SK-N-SH (cell line): ENCODE results near the gene GALNT16. TPM values are rescaled to one million over a fixed set of nuclear protein-coding genes. Genes with fewer than 3 reads are reported as not detected.

Experiments
- CTCF ChIA-PET: fragments of 300-600, 350-600 bp; formaldehyde crosslinking; extraction: SDS; loops from one replicate; lab custom pipeline; 2021; lab: Yijun Ruan, JAX
- POLR2A ChIA-PET: fragments of 350-600 bp; sonication (Branson Sonifier 250); formaldehyde crosslinking; extraction: SDS; loops from one replicate; lab custom pipeline; 2020; ENCODE audit warnings: antibody characterized with exemption, inconsistent platforms; lab: Yijun Ruan, JAX
- DNase-seq: peaks from one replicate; pipeline ENCODE4 v3.0.0; 2012
- H2AFZ ChIP-seq: fragments of 200-600 bp; sonication (generic); 2 replicates; pipeline ENCODE4 v1.8.1; 2016; ENCODE audit warnings: antibody characterized with exemption, mild to moderate bottlenecking, low read depth
- H3F3A ChIP-seq: fragments of 200-600 bp; sonication (generic); replicated peaks from 2 replicates; pipeline ENCODE3; 2016; ENCODE audit warnings: antibody characterized with exemption, mild to moderate bottlenecking; ENCODE audit not compliant: insufficient read depth
- H3K27ac ChIP-seq, 2 experiments: fragments of 200-500 bp in 1 of 2; fragments of 200-600 bp in 1 of 2; sonication (Bioruptor generic) in 1 of 2; sonication (generic), shearing (Covaris generic) in 1 of 2; 2 replicates each; pipeline versions ENCODE4 v1.5.1 to v1.6.1; 2014 to 2016; ENCODE audit warnings: low read depth in 2 of 2, inconsistent platforms in 1 of 2, low read length in 1 of 2, mild to moderate bottlenecking in 1 of 2, mixed read lengths in 1 of 2
- H3K27me3 ChIP-seq: fragments of 200-600 bp; sonication (generic), shearing (Covaris generic); 2 replicates; pipeline ENCODE4 v1.6.1; 2016; ENCODE audit warnings: mixed run types; ENCODE audit not compliant: insufficient read depth
- H3K36me3 ChIP-seq, 2 experiments: fragments of 200-500 bp in 1 of 2; fragments of 200-600 bp in 1 of 2; sonication (Bioruptor generic) in 1 of 2; sonication (generic) in 1 of 2; replicated peaks in 1 of 2; 2 replicates each; pipeline versions ENCODE3 to v1.5.1; 2014 to 2016; ENCODE audit warnings: low read length in 1 of 2, mild to moderate bottlenecking in 1 of 2; ENCODE audit not compliant: insufficient read depth in 2 of 2, control insufficient read depth in 1 of 2
- H3K4me1 ChIP-seq, 2 experiments: fragments of 200-500 bp in 1 of 2; fragments of 200-600 bp in 1 of 2; sonication (Bioruptor generic) in 1 of 2; sonication (generic), shearing (Covaris generic) in 1 of 2; 2 replicates each; pipeline versions ENCODE4 v1.5.1 to v1.6.1; 2014 to 2016; ENCODE audit warnings: low read depth in 1 of 2, low read length in 1 of 2, mixed run types in 1 of 2; ENCODE audit not compliant: insufficient read depth in 2 of 2, control insufficient read depth in 1 of 2
- H3K4me2 ChIP-seq: fragments of 200-600 bp; sonication (generic), shearing (Covaris generic); 2 replicates; pipeline ENCODE4 v1.6.1; 2017; ENCODE audit warnings: mixed run types
- H3K4me3 ChIP-seq, 2 experiments: fragments of 200-500 bp in 1 of 2; fragments of 200-600 bp in 1 of 2; sonication (Bioruptor generic) in 1 of 2; sonication (generic), shearing (Covaris generic) in 1 of 2; 2 replicates each; pipeline versions ENCODE4 v1.5.1 to v1.8.1; 2014 to 2016; ENCODE audit warnings: low read depth in 2 of 2, inconsistent platforms in 1 of 2, low read length in 1 of 2, mild to moderate bottlenecking in 1 of 2, mixed read lengths in 1 of 2, moderate library complexity in 1 of 2
- H3K79me2 ChIP-seq: fragments of 200-600 bp; sonication (generic); 2 replicates; pipeline ENCODE4 v1.8.1; 2017; ENCODE audit warnings: mild to moderate bottlenecking; ENCODE audit not compliant: insufficient read depth
- H3K9ac ChIP-seq: fragments of 200-600 bp; sonication (generic); 2 replicates; pipeline ENCODE4 v1.6.1; 2017; ENCODE audit warnings: mixed run types
- H3K9me2 ChIP-seq: fragments of 200-600 bp; sonication (generic); 2 replicates; pipeline ENCODE4 v1.6.1; 2017; ENCODE audit warnings: mixed run types
- H3K9me3 ChIP-seq: fragments of 200-600 bp; sonication (generic); 2 replicates; pipeline ENCODE4 v1.6.1; 2017; ENCODE audit warnings: mixed run types, mild to moderate bottlenecking, moderate library complexity
- H4K20me1 ChIP-seq: fragments of 200-600 bp; sonication (generic); 2 replicates; pipeline ENCODE4 v1.6.1; 2017; ENCODE audit warnings: mild to moderate bottlenecking, mixed run types; ENCODE audit not compliant: insufficient read depth
- ELF1 ChIP-seq: IDR thresholded peaks from 2 replicates; pipeline ENCODE4 v1.4.0; 2012
- EP300 ChIP-seq, 2 experiments: IDR thresholded peaks; 2 replicates each; pipeline versions ENCODE4 v1.4.0 to v1.6.1; 2012; ENCODE audit warnings: borderline replicate concordance in 1 of 2, low read depth in 1 of 2, low read length in 1 of 2
- EZH2phosphoT487 ChIP-seq: fragments of 200-600 bp; sonication (generic); IDR thresholded peaks from 2 replicates; pipeline ENCODE4 v1.6.1; 2017; ENCODE audit warnings: low read depth, mixed run types, mild to moderate bottlenecking, antibody characterized with exemption, moderate library complexity, borderline replicate concordance
- FOSL2 ChIP-seq: IDR thresholded peaks from 2 replicates; pipeline ENCODE4 v1.4.0; 2012; ENCODE audit warnings: low read depth, mild to moderate bottlenecking, moderate library complexity, borderline replicate concordance
- FOXJ3 ChIP-seq: sonication (generic); formaldehyde crosslinking; IDR thresholded peaks from 2 replicates; pipeline ENCODE4 v1.5.1; 2020; ENCODE audit warnings: mild to moderate bottlenecking, missing genetic modification reagents
- GABPA ChIP-seq: IDR thresholded peaks from 2 replicates; pipeline ENCODE4 v1.4.0; 2012; ENCODE audit warnings: low read depth, mild to moderate bottlenecking
- MEF2A ChIP-seq: IDR thresholded peaks from 2 replicates; pipeline ENCODE4 v1.4.0; 2012; ENCODE audit warnings: low read depth, borderline replicate concordance
- RCOR1 ChIP-seq: fragments of 150-350 bp; IDR thresholded peaks from 2 replicates; pipeline ENCODE4 v1.6.1; 2017; ENCODE audit warnings: antibody characterized with exemption, low read length
- RFX5 ChIP-seq: IDR thresholded peaks from 2 replicates; pipeline ENCODE4 v1.6.1; 2012; ENCODE audit warnings: mild to moderate bottlenecking, improper control_type of control experiment, low read length
- TEAD4 ChIP-seq: IDR thresholded peaks from 2 replicates; pipeline ENCODE4 v1.4.0; 2012; ENCODE audit warnings: mild to moderate bottlenecking, borderline replicate concordance; ENCODE audit not compliant: insufficient read depth
- USF2 ChIP-seq: fragments of 150-350 bp; IDR thresholded peaks from 2 replicates; pipeline ENCODE4 v1.6.1; 2017; ENCODE audit warnings: antibody characterized with exemption, low read length, low read depth, borderline replicate concordance
- WGBS: methylation state at CpG from one replicate; pipeline ENCODE4 v1.1.6; 2017; ENCODE audit warnings: low lambda C conversion rate; 5-methylcytosine and 5-hydroxymethylcytosine counted together
- polyA plus RNA-seq, 3 experiments: library from polyadenylated mRNA; depleted of rRNA; stranded (reverse); fragments of >200 nt; gene quantifications; 2 replicates each; pipeline ENCODE4 v1.2.3, GENCODE V29; 2012
- TF ChIP-seq, protein P1 (sequence below): IDR thresholded peaks from 2 replicates; pipeline ENCODE4; 2012
- TF ChIP-seq, protein P2 (sequence below): fragments of 150-350 bp; IDR thresholded peaks from 2 replicates; pipeline ENCODE4 v1.6.1; 2016; ENCODE audit warnings: mild to moderate bottlenecking, low read depth, low read length

GALNT16 gene
- polyA plus RNA-seq, 1 of the 3 experiments (the other 2 are of a cell fraction): 17.0 TPM

GRCh38 chr14:69232388-69232787, 27.6 kb upstream of the GALNT16 start:
- H3K9me3 ChIP-seq: no peaks in the 10 kb centered on the region
- no peak overlapping the region for H2AFZ ChIP-seq
- TF ChIP-seq ELF1 (no peak), EZH2phosphoT487 (no peak), TEAD4 (no peak), RFX5 (no peak), EP300 (IDR thresholded peaks at IDR 0.05; ENCODE audit: borderline replicate concordance in 1 of 2, low read depth in 1 of 2, low read length in 1 of 2) (no peak), RCOR1 (no peak), FOSL2 (no peak), USF2 (no peak), GABPA (no peak)
- TF ChIP-seq, protein P1, sequence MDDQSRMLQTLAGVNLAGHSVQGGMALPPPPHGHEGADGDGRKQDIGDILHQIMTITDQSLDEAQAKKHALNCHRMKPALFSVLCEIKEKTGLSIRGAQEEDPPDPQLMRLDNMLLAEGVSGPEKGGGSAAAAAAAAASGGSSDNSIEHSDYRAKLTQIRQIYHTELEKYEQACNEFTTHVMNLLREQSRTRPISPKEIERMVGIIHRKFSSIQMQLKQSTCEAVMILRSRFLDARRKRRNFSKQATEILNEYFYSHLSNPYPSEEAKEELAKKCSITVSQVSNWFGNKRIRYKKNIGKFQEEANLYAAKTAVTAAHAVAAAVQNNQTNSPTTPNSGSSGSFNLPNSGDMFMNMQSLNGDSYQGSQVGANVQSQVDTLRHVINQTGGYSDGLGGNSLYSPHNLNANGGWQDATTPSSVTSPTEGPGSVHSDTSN: no peak
- no peak overlapping the region for H3K9ac ChIP-seq
- H3K9me2 ChIP-seq: no peaks in the 10 kb centered on the region
- 93% methylated on average over 3 of the region's 3 CpGs for WGBS
- H3K4me2 ChIP-seq: no peak overlapping the region
- no peaks in the 10 kb centered on the region for H3K79me2 ChIP-seq
- H4K20me1 ChIP-seq: no peaks in the 10 kb centered on the region
- no peaks in the 10 kb centered on the region for H3K27me3 ChIP-seq
- POLR2A ChIA-PET: no interaction called here
- H3K36me3 ChIP-seq: peaks cover 21 to 51% of the 10 kb centered on the region in 2 experiments
- no peak for DNase-seq
- no peak overlapping the region for H3K27ac ChIP-seq
- H3K4me1 ChIP-seq: no peaks in the 10 kb centered on the region; a peak in 1 of 4 replicates
- CTCF ChIA-PET: interaction anchor here (0.7 to 3.0 kb wide), 6 partner anchors 10 to 648 kb away, joined by 3 to 15 read pairs (median 4); no protein-coding TSS in a partner anchor
- no peaks in the 10 kb centered on the region for H3F3A ChIP-seq
- no peak overlapping the region for H3K4me3 ChIP-seq

DNA sequence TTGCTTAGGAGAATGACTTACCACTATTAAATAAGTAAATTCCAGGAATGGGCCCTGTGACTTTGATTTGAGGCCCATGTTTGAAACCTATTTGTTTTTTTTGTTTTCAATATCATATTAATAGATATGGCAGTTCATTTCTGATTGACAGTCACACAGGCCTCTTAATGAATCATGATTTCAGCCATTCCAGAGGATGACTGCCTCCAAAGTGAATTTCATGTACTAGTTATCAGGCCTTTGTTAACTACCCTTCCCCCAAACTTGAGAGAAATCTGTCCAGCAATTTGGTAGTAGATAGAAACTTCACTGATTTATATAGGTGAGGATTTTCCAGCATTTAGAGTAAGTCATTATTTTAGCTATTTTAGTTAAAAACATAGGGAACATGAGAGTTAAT, 25.9 kb upstream of the GALNT16 start:
- H3F3A ChIP-seq: no peaks in the 10 kb centered on the region
- POLR2A ChIA-PET: no interaction called here
- H3K4me1 ChIP-seq: no peaks in the 10 kb centered on the region; a peak in 1 of 4 replicates
- H3K27ac ChIP-seq: no peak overlapping the region
- no peak overlapping the region for H3K4me3 ChIP-seq
- H3K79me2 ChIP-seq: no peaks in the 10 kb centered on the region
- H2AFZ ChIP-seq: no peak overlapping the region
- no peaks in the 10 kb centered on the region for H3K9me3 ChIP-seq
- TF ChIP-seq MEF2A (no peak), FOXJ3 (CRISPR knock-in tag) (no peak), TEAD4 (no peak), EZH2phosphoT487 (no peak), GABPA (no peak)
- TF ChIP-seq, protein P2, sequence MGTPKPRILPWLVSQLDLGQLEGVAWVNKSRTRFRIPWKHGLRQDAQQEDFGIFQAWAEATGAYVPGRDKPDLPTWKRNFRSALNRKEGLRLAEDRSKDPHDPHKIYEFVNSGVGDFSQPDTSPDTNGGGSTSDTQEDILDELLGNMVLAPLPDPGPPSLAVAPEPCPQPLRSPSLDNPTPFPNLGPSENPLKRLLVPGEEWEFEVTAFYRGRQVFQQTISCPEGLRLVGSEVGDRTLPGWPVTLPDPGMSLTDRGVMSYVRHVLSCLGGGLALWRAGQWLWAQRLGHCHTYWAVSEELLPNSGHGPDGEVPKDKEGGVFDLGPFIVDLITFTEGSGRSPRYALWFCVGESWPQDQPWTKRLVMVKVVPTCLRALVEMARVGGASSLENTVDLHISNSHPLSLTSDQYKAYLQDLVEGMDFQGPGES: no peak
- no peak overlapping the region for H3K9ac ChIP-seq
- H4K20me1 ChIP-seq: no peaks in the 10 kb centered on the region
- H3K9me2 ChIP-seq: no peaks in the 10 kb centered on the region
- no peak for DNase-seq
- H3K36me3 ChIP-seq: peaks cover 32 to 61% of the 10 kb centered on the region in 2 experiments
- H3K27me3 ChIP-seq: no peaks in the 10 kb centered on the region
- H3K4me2 ChIP-seq: no peak overlapping the region
- CTCF ChIA-PET: interaction anchor here (3.0 kb wide), 1 partner anchor 8 kb away, joined by 15 read pairs; no protein-coding TSS in a partner anchor
